Stimulated activated CD4-positive, alpha-beta T cell treated with anti-CD3 and anti-CD28 coated beads, Interleukin-4, amount 100 ng/mL, for 48 hours (primary cell): ENCODE measurements around the gene DPP6.

ENCODE experiments used
- DNase-seq, 2 donors: peaks; one replicate each; pipeline ENCODE4 v3.0.0-alpha.2; 2020; ENCODE audit warnings: low read depth in 2 of 2

The DPP6 gene

GRCh38 chr7:154451480-154452457 is 399.6 kb downstream of the DPP6 start:
- DNase-seq: no peak

DNA sequence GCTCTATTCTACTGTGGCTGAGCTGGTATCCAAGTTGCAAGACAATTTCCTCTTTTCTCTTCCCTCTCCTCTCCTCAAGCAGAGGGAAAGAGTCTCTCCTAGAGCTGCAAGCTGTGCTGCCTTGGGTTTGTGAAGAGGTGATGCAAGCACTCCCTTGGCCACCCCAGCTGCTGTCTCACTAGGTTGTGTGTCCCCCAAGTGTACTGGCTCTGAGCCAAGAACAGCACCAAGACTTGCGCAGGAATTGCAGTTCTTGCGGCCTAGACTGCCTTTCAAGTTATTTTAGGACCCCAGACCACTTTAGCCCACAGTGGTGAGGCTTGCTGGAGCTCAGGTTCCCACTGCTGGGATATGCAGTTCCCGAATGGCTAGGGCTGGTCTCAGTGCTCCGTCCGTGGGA is 411.6 kb downstream of the DPP6 start:
- no peak for DNase-seq

DNA sequence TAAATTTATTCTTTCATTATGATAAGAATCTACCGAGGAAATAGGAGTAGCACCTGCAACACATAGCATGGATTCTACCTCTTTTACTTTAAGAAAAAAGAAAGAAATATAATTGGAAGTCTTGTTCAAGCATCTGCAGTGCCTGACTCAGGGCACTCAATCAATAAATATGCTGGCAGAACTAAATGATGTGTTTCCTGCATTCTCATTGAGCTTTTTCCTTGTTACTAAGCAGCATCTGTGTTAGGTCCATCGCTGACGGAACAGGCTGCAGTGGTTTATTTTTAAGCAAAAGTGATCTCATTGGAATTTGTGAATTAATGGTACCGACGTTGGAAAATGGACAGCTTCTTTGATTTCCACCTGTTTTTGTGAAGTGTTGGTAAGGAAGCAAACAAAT is 417.5 kb downstream of the DPP6 start:
- DNase-seq: no peak

DNA sequence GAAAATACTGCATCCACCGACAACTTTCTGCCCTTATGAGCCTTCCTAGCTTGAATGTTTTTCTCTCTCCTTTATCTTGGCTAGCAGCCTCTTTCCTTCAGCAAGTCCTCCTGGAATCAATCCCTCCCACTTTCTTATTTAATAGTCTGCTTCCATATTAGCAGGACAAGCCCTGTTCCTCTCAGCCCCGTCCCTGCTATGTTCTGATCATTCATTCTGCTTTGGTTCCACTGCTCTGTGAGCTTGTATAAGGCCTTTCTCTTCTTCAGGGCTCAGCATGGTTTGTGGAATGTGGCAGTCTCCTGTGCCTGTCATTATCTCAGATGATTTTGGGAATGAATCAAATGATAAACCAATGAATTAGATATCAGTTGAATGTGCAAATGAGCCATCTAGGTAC is 420.1 kb downstream of the DPP6 start:
- DNase-seq: no peak

DNA sequence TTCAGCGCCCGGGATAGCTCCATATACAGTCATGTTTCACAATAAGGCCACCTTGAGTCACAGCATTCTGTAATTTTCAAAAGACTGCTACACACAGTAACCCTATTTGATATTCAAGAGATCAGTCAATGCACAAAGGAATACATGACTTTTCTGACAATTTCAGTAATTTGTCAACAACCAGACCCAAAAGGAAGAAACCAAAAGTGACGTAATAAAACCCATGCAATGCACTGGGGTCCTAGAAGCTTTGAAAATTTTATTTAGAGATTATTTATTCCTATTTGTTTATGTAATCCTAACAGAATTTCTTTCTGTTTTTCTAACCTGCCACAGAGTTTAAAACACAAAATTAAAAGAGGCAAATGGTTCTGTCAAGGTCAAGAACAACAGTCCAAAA is 421.2 kb downstream of the DPP6 start:
- DNase-seq: no peak

DNA sequence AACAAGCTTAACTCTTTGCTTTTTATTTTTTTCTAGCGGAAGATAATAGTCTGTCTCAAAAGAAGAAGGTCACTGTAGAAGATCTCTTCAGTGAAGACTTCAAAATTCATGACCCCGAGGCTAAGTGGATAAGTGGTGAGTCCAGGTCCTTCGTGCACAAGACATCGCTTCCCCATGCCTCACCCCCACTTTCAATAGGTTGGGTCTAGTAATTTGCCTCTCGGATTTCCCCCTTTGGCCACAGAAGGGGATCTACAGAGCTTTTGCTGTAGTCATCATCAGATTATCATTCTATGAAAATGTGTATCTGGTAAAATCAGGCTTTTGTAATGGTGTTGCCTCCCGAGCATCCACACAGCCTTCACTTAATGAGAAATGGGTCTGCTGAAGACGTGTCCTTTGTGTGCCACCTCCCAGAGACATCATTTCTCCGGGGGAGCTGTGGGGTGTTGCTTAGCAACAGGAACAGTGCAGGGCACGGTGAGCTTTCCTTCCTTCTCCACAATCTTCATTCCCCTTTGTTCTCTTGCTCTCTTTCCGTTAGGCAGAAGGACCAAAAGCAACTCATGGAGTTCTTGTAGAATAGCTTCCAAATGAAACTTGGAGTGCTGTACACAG is 422.8 kb downstream of the DPP6 start:
- DNase-seq: no peak

DNA sequence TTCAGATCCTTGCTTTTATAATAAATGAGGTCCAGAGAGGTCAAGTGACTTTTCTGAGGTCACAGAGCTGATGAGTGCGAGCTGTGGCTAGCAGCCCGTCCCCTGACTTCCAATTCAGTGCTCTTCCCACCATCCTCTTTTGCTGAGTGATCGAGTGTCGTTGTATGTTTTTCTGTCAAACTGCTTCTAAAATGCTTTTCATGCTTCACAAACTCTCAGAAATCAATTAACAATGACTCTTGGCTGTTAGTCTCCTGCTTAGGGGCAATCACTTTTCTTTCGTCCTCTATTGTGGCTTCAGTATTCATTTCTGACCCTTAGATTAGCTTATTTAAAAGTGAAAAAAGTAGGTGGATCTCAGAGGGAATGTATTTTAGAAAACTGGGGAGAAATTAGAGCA is 423.7 kb downstream of the DPP6 start:
- no peak for DNase-seq

DNA sequence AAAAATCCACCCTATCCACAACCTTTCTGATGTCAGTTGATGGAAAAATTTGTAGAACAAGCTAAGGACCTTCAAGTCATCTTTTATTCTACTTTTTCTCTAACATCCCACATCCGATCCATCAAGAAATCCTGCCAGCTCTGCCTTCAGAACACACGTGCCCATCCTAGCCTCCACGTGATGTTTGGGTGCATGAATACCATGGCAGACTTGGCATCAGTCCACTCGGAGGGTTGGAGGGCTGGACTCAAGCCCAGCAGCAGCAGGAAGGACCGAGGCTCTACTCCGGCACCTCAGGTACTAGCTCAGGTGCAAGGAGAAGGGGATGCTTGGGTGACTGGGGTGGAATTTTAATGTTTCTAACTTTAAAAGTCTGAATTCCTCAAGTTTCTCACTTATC is 428.6 kb downstream of the DPP6 start:
- DNase-seq: no peak

DNA sequence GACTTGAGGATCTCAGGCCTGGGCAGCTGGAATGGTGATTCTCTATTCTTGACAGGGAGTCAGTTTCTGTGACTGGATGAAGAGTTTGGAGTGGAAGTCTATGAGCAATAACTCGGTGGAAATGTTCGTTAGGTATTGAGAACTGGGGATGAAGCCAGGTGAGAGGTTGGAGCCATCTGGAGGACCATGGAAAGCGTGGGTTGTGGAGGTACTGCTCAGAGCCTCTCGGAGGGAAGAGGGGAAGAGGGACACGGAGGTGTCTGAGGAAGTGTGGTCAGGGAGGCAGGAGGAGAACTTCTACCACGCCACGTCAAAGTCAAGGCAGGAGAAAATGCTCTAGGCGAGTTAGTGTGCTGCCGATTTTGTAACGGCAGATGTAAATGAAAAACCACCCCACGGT is 430.7 kb downstream of the DPP6 start:
- DNase-seq: no peak

GRCh38 chr7:154484406-154484805 is 432.2 kb downstream of the DPP6 start:
- no peak for DNase-seq

- no peak for DNase-seq
These were observed 432.7 kb downstream of the DPP6 start for GRCh38 chr7:154484943-154485342.

GRCh38 chr7:154489897-154490296 is 437.7 kb downstream of the DPP6 start:
- no peak for DNase-seq

DNA sequence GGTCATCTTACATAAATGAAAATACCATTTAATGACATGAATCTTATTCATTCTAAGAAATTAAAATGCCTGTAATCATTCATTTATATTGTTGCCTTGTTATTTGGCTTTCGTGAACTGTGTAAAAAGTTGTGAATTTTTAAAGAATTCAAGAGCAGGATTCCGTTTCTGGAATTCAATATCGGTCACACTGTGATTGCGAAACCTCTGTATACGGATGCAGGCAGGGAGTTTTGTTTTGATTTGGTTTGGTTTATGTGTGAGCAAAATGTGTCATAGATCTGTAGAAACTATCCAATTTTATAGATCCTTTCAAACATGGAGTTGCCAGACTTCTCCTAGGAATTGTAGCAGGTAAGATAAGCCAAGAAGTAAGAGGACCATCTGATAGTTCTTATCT is 441.4 kb downstream of the DPP6 start:
- no peak for DNase-seq

DNA sequence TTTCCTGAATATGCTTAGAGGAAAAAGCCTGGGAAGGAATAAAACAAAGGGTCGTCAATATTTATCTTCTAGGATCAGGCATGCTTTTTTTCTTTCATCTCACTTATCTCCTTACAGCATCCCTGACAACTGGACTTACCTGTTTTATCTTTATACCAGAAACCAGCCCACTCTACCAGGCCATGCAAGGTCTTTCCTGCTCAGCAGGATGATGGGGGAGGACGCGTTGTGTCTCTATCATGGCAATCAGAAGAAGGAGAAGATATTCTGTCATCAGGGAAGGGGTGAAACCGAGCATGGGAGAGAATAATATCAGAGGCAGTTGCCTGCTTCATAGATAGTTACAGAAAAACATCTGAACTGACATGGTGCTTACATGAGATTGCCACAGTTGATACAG is 445.6 kb downstream of the DPP6 start:
- DNase-seq: no peak

GRCh38 chr7:154503962-154504550 is 451.9 kb downstream of the DPP6 start:
- no peak for DNase-seq

DNA sequence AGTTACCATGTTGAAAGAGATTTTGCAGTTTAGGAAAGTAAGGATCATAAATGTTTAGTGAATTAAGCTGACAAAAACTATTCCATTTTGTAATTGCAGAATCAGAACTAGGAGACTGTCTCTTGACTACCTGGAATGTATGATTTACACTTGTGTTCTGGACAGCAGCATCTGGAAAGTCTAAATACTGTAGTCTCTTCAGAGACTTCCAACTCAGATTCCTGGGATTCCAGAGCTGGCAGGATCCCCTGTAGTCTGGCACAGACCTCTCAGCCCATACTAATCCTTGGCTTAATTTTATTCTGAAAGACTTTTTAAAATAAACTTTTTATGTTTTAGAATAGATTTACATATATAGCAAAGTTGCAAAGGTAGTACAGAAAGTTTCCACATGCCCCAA is 452.7 kb downstream of the DPP6 start:
- no peak for DNase-seq

- no peak for DNase-seq
These were observed 453.2 kb downstream of the DPP6 start for GRCh38 chr7:154505362-154505761.

DNA sequence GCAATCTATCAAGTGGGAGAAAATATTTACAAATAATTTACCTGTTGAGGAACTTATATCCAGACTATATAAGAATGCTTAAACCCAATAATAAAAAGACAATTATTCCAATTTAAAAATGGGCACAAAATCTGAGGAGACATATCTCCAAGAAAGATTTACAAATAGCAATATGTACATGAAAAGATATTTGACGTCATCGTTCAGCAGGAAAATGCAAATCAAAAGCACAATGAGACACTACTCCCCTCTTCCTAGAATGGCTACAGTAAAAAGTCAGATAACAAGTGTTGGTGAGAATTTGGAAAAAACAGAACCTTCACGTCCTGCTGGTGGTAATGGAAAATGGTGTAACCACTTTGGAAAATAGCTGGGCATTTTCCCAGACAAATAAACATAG is 457.0 kb downstream of the DPP6 start:
- no peak for DNase-seq

- DNase-seq: no peak
These were observed 460.1 kb downstream of the DPP6 start for GRCh38 chr7:154512121-154512833.

DNA sequence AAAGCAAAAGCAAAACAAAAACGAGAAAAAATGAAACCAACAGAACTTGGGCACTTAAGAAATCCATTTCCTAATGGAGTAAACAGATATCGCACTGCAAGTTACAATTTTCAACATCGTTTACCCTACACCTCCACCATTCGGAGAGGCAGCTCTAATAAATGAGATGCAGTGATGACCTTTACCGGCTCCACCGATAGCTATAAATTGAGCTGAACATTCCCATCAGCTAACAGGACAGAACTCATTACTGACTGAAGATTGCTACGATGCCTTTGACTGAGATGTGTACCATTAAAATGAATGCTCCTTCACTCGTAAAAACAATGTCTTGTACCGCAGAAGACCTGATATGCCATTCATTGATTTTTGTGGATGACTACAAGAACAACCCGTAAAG is 465.6 kb downstream of the DPP6 start:
- no peak for DNase-seq

DNA sequence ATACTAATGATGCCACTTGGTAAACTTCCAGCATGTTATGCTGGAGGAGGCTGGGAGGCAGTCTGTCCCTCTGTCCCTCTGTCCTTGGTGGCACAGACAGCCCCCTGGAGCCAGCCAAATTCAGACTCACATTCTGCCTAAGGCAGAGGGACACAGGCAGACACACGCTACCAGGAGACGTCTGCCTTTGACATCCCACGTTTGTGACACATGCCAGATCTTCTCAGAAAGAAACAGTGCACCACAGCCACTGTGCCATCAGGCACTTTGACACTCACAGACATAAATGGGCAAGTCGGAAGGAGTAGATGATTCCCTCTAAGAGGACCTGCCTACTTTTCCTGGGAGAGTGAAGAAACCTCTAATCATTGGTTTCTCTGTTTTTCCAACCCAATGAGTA is 467.0 kb downstream of the DPP6 start:
- no peak for DNase-seq

- DNase-seq: no peak
These were observed 477.9 kb downstream of the DPP6 start for GRCh38 chr7:154530136-154530535.
